Nephron progenitor cell (in vitro differentiated cells): ENCODE data around the gene PDCD1.

ENCODE experiments used
- DNase-seq: peaks from one replicate; pipeline ENCODE4 v3.0.0; 2021
- H3K27ac Mint-ChIP-seq: 2 replicates; pipeline ENCODE4 v1.8.0; 2021; ENCODE audit warnings: mild to moderate bottlenecking, moderate library complexity, mixed read lengths
- H3K27me3 Mint-ChIP-seq: 2 replicates; pipeline ENCODE4 v1.8.0; 2021; ENCODE audit warnings: mild to moderate bottlenecking, low read depth, mixed read lengths; ENCODE audit not compliant: poor library complexity
- H3K36me3 Mint-ChIP-seq: 2 replicates; pipeline ENCODE4 v1.8.0; 2021; ENCODE audit warnings: low read depth, mixed read lengths
- H3K4me1 Mint-ChIP-seq: 2 replicates; pipeline ENCODE4 v1.8.0; 2021; ENCODE audit warnings: mixed read lengths
- H3K4me3 Mint-ChIP-seq: 2 replicates; pipeline ENCODE4 v1.8.0; 2021; ENCODE audit warnings: mild to moderate bottlenecking, moderate library complexity, mixed read lengths
- H3K9me3 Mint-ChIP-seq: 2 replicates; pipeline ENCODE4 v1.8.0; 2021; ENCODE audit warnings: mild to moderate bottlenecking, moderate library complexity, mixed read lengths
- CTCF ChIP-seq: fragments of 200-600 bp; sonication (generic); IDR thresholded peaks from 2 replicates; pipeline ENCODE4 v1.5.0; 2021; ENCODE audit warnings: antibody characterized with exemption

Gene PDCD1

GRCh38 chr2:241880311-241881073, 21.8 kb upstream of the PDCD1 start:
- no peak overlapping the region for H3K27ac Mint-ChIP-seq
- no peak for DNase-seq
- H3K9me3 Mint-ChIP-seq, result peaks cover 5% of the 10 kb centered on the region
- H3K4me1 Mint-ChIP-seq, result peaks cover 35% of the 10 kb centered on the region
- peaks cover 10% of the 10 kb centered on the region for H3K36me3 Mint-ChIP-seq
- H3K27me3 Mint-ChIP-seq, result peaks cover 19% of the 10 kb centered on the region
- H3K4me3 Mint-ChIP-seq, result peak overlapping the region; percentile 87
- TF ChIP-seq CTCF, result no peak

- Mint-ChIP-seq H3K4me1 (peaks cover 23% of the 10 kb centered on the region), H3K27ac (no peak overlapping the region), H3K36me3 (peaks cover 9% of the 10 kb centered on the region), H3K4me3 (no peak overlapping the region), H3K27me3 (peaks cover 22% of the 10 kb centered on the region), H3K9me3 (peaks cover 9% of the 10 kb centered on the region)
- no peak for DNase-seq
- no peak for TF ChIP-seq CTCF
Measured at GRCh38 chr2:241879326-241879725, 20.6 kb upstream of the PDCD1 start.

GRCh38 chr2:241877989-241878970, 19.6 kb upstream of the PDCD1 start:
- Mint-ChIP-seq H3K27ac (no peak overlapping the region), H3K27me3 (peaks cover 22% of the 10 kb centered on the region), H3K4me3 (no peak overlapping the region), H3K4me1 (peaks cover 19% of the 10 kb centered on the region), H3K36me3 (peaks cover 7% of the 10 kb centered on the region), H3K9me3 (peaks cover 18% of the 10 kb centered on the region)
- peak; percentile 80 for DNase-seq
- peak; percentile 63 for TF ChIP-seq CTCF

GRCh38 chr2:241877197-241877685, 18.5 kb upstream of the PDCD1 start:
- H3K4me1 Mint-ChIP-seq, result peaks cover 8% of the 10 kb centered on the region
- TF ChIP-seq CTCF, result no peak
- peaks cover 24% of the 10 kb centered on the region for H3K9me3 Mint-ChIP-seq
- no peak overlapping the region for H3K4me3 Mint-ChIP-seq
- peaks cover 22% of the 10 kb centered on the region for H3K27me3 Mint-ChIP-seq
- H3K27ac Mint-ChIP-seq, result no peak overlapping the region
- H3K36me3 Mint-ChIP-seq, result peaks cover 7% of the 10 kb centered on the region
- DNase-seq, result no peak

- H3K27ac Mint-ChIP-seq, result no peak overlapping the region
- peaks cover 24% of the 10 kb centered on the region for H3K9me3 Mint-ChIP-seq
- H3K27me3 Mint-ChIP-seq, result peaks cover 22% of the 10 kb centered on the region
- no peak for TF ChIP-seq CTCF
- no peak overlapping the region for H3K4me3 Mint-ChIP-seq
- DNase-seq, result no peak
- H3K36me3 Mint-ChIP-seq, result peaks cover 7% of the 10 kb centered on the region
- H3K4me1 Mint-ChIP-seq, result peaks cover 6% of the 10 kb centered on the region
Measured at GRCh38 chr2:241876528-241877196, 18.0 kb upstream of the PDCD1 start.
